ENCODE results near the gene THEM5. TPM values are rescaled to one million over a fixed set of nuclear protein-coding genes. Genes with fewer than 3 reads are reported as not detected.

The THEM5 gene
- total RNA-seq, 1 donor from 2014 or later: not detected

DNA sequence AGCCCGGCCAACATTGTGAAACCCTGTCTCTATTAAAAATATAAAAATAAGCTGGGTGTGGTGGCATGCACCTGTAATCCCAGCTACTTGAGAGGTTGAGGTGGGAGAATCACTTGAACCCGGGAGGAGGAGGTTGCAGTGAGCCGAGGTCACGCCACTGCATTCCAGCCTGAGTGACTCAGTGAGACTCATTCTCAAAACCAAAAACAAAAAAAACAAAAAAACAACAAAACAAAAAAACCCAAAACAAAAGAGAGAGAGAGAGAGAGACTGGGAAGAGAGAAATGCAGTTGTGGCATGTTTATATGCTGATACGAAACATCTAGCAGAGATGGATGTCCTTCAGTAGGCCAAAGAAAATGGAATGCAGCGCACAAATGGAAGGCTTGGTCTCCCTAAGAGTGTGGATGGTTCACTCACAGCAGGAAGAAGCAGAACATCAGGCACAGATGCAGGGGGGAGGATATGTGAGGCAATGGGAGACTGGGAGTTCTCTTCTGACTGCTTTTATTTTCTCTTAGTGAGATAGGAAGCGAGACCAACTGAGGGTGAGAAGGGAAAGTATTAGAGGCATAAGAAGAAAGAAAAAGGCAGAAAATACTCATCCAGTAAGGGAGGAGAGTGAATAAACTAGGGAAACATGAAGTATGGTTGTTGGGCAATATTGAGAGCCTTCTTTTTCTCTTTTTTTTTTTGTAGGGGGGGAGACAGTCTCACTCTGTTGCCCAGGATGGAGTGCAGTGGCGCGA lies 39.8 kb upstream of the THEM5 start:
- Mint-ChIP-seq H3K9me3 (ENCODE audit: unreplicated experiment) (no peaks in the 10 kb centered on the region), H3K27ac (ENCODE audit: unreplicated experiment) (no peak overlapping the region), H3K4me3 (ENCODE audit: unreplicated experiment) (no peak overlapping the region), H3K27me3 (ENCODE audit: unreplicated experiment) (no peaks in the 10 kb centered on the region), H3K4me1 (ENCODE audit: unreplicated experiment) (no peaks in the 10 kb centered on the region), H3K36me3 (ENCODE audit: unreplicated experiment) (peaks cover 31% of the 10 kb centered on the region)
- DNase-seq (ENCODE audit: extremely low spot score, unreplicated experiment): no peak
- TF ChIP-seq CTCF (IDR thresholded peaks at IDR 0.05): no peak

- no peak for TF ChIP-seq CTCF (IDR thresholded peaks at IDR 0.05)
- no peaks in the 10 kb centered on the region for H3K9me3 Mint-ChIP-seq (ENCODE audit: unreplicated experiment)
- no peaks in the 10 kb centered on the region for H3K27me3 Mint-ChIP-seq (ENCODE audit: unreplicated experiment)
- no peak overlapping the region for H3K27ac Mint-ChIP-seq (ENCODE audit: unreplicated experiment)
- peaks cover 34% of the 10 kb centered on the region for H3K36me3 Mint-ChIP-seq (ENCODE audit: unreplicated experiment)
- DNase-seq (ENCODE audit: extremely low spot score, unreplicated experiment): no peak
- no peak overlapping the region for H3K4me3 Mint-ChIP-seq (ENCODE audit: unreplicated experiment)
- H3K4me1 Mint-ChIP-seq (ENCODE audit: unreplicated experiment): no peaks in the 10 kb centered on the region
These were observed 38.7 kb upstream of the THEM5 start for GRCh38 chr1:151892190-151892589.

GRCh38 chr1:151891512-151891911 lies 38.0 kb upstream of the THEM5 start:
- no peak overlapping the region for H3K4me3 Mint-ChIP-seq (ENCODE audit: unreplicated experiment)
- no peak for TF ChIP-seq CTCF (IDR thresholded peaks at IDR 0.05)
- no peaks in the 10 kb centered on the region for H3K4me1 Mint-ChIP-seq (ENCODE audit: unreplicated experiment)
- no peaks in the 10 kb centered on the region for H3K9me3 Mint-ChIP-seq (ENCODE audit: unreplicated experiment)
- H3K27ac Mint-ChIP-seq (ENCODE audit: unreplicated experiment): no peak overlapping the region
- no peak for DNase-seq (ENCODE audit: extremely low spot score, unreplicated experiment)
- no peaks in the 10 kb centered on the region for H3K27me3 Mint-ChIP-seq (ENCODE audit: unreplicated experiment)
- peaks cover 38% of the 10 kb centered on the region for H3K36me3 Mint-ChIP-seq (ENCODE audit: unreplicated experiment)

GRCh38 chr1:151888972-151889570 lies 35.6 kb upstream of the THEM5 start:
- Mint-ChIP-seq H3K36me3 (ENCODE audit: unreplicated experiment) (peaks cover 29% of the 10 kb centered on the region), H3K27me3 (ENCODE audit: unreplicated experiment) (no peaks in the 10 kb centered on the region), H3K4me3 (ENCODE audit: unreplicated experiment) (no peak overlapping the region)

More at GRCh38 chr1:151888972-151889570, 35.6 kb upstream of the THEM5 start:
- no peak overlapping the region for H3K27ac Mint-ChIP-seq (ENCODE audit: unreplicated experiment)
- H3K9me3 Mint-ChIP-seq (ENCODE audit: unreplicated experiment): no peaks in the 10 kb centered on the region
- no peak for DNase-seq (ENCODE audit: extremely low spot score, unreplicated experiment)
- H3K4me1 Mint-ChIP-seq (ENCODE audit: unreplicated experiment): no peaks in the 10 kb centered on the region
- peak; percentile 60 for TF ChIP-seq CTCF (IDR thresholded peaks at IDR 0.05)
